Glomerular visceral epithelial cell (primary cell): ENCODE measurements around the gene TEAD1.

Experiments used
- DNase-seq: peaks from one replicate; pipeline ENCODE4 v3.0.0-alpha.2; 2016; ENCODE audit errors: extremely low spot score

TEAD1 gene

GRCh38 chr11:12979928-12980689 lies 305.9 kb downstream of the TEAD1 start:
- DNase-seq, result no peak

GRCh38 chr11:12981676-12982522 lies 307.7 kb downstream of the TEAD1 start:
- DNase-seq, result no peak

GRCh38 chr11:12983336-12983735 lies 309.1 kb downstream of the TEAD1 start:
- DNase-seq, result no peak

DNA sequence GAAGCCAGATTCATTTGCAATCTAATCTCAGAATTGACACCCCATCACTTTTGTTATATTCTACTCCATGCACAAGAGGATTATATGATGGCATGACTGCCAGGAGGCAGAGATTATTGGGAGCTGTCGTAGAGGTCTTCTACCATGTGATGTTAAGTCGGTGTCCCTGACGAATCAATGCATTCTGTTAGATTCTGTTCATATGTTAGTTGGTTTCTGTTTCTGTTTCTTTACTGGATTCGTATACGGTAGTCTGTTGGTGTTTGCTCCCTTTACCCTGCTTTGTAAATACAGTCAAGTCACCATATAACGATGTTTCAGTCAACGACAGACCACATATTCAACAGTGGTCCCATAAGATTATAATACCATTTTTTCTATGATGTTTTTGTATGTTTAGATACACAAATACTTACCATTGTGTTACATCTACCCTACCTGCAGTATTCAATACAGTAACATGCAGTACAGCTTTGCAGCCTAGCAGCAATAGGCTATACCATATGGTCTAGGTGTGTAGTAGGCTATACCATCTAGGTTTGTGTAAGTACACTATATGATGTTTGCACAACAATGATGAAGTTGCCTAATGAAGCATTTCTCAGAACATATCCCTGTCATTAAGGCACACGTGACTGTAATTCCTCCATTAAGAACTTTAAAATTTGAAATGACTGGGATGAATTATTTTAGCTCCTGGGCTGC lies 312.1 kb downstream of the TEAD1 start:
- DNase-seq, result no peak

DNA sequence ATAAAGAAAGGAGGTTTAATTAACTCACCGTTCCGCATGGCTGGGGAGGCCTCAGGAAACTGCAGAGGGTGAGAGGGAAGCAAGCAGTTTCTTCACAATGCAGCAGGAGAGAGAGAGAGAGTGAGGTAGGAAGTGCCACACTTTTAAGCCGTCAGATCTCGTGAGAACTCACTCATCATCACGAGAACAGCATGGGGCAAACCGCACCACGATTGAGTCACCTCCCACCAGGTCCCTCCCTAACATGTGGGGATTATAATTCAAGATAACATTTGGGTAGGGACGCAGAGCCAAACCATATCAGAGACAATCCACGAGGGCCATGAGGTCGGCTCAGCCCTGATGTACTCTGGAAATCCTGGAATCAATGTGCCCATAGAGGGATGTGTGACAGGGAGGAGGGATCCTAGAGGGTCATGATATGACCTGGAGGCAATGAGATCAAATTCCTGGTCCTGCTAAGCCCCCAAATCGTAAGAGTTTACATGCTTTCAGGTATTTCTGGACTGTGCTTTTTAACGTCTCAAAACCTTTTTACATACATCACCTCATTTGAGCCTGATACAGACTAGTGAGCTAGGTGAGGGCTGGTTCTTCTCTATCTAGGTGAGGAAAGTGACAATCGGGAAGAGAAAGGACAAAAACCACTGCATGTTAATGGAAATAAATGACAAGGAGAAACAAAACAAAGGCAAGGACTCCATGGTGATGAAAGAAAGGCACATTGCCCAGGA lies 315.4 kb downstream of the TEAD1 start:
- DNase-seq, result peak; percentile 84

DNA sequence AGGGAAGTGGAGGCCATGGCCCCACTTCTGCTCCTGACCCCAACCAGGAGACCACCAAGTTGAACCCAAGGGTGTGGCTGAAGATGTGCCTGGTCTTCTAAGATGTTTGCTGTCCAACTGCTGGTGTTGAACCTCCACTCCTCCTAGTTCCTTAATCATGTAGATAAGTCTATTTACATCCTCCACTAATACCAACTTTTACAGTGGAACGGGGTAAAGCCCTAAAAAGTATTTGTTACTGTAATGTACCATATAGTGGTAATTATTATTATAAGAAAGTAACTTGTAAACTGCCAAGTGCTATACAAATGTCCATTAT lies 315.9 kb downstream of the TEAD1 start:
- DNase-seq, result no peak

GRCh38 chr11:12991426-12991825 lies 317.2 kb downstream of the TEAD1 start:
- DNase-seq, result no peak

DNA sequence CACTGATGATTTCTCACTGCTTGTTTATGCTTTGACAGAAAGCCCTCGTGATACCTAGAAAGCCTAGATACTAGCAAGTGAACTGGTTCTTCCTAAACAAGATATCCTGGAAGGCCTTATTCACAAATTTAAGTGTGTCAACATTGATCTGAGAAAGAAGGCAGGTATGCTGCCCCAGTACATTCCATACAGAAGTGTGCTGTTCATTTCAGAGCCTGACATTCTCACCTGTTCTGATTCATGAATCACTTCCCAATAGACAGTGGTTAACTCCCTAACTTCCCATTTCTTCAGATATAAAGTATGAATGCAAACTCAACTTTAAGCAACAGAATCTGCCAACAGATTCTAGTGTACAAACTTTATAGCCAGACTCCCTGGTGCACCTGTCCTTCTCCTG lies 319.4 kb downstream of the TEAD1 start:
- DNase-seq, result no peak
